Endothelial cell of umbilical vein (primary cell): ENCODE data around the gene EFHC1. TPM values are rescaled to one million over a fixed set of nuclear protein-coding genes. Genes with fewer than 3 reads are reported as not detected.

Experiments used
- BruUV-seq: library from RNA; stranded (reverse); fragments of 400-500 nt; replicated peaks from 2 replicates; lab custom pipeline; 2021; lab: Mats Ljungman, UMichigan
- CTCF ChIA-PET: fragments of 300-600, 350-600 bp; sonication (Branson Sonifier 250); formaldehyde crosslinking; loops from one replicate; lab custom pipeline; 2021; ENCODE audit warnings: antibody characterized with exemption, inconsistent platforms; lab: Charles Lee
- POLR2A ChIA-PET: fragments of 300-600, 350-600 bp; sonication (Branson Sonifier 250); formaldehyde crosslinking; loops from one replicate; lab custom pipeline; 2021; ENCODE audit warnings: antibody characterized with exemption, inconsistent platforms; lab: Charles Lee
- DNase-seq: peaks from one replicate; pipeline ENCODE4 v3.0.0-alpha.2; 2011; ENCODE audit warnings: low read depth, low spot score
- FAIRE-seq: peaks from 2 replicates; lab custom pipeline; 2011; peaks lifted over from hg19 to GRCh38; lab: Jason Lieb, UNC
- H2AFZ ChIP-seq: 2 replicates; pipeline ENCODE4 v1.6.0; 2012; ENCODE audit warnings: low read depth, low read length, control low read depth, inconsistent platforms
- H3K27ac ChIP-seq: 2 replicates; pipeline ENCODE4 v1.5.1; 2011; ENCODE audit warnings: low read depth, mild to moderate bottlenecking, control low read depth, low read length, moderate library complexity; ENCODE audit not compliant: insufficient read depth
- H3K27me3 ChIP-seq, 2 experiments: 2 replicates each; pipeline versions ENCODE4 v1.6.0 to v1.6.1; 2011; ENCODE audit warnings: low read length in 2 of 2, mixed read lengths in 1 of 2; ENCODE audit not compliant: control insufficient read depth in 2 of 2, insufficient read depth in 2 of 2
- H3K36me3 ChIP-seq, 2 experiments: 2 replicates in 1 of 2; 3 replicates in 1 of 2; pipeline ENCODE4 v1.5.1; 2011; ENCODE audit warnings: low read length in 2 of 2, mild to moderate bottlenecking in 1 of 2, moderate library complexity in 1 of 2; ENCODE audit not compliant: control insufficient read depth in 2 of 2, insufficient read depth in 2 of 2; ENCODE audit errors: extremely low read depth in 1 of 2
- H3K4me1 ChIP-seq: 3 replicates; pipeline ENCODE4 v1.5.1; 2011; ENCODE audit warnings: mild to moderate bottlenecking, low read length; ENCODE audit not compliant: control insufficient read depth, insufficient read depth; ENCODE audit errors: extremely low read depth
- H3K4me2 ChIP-seq: 2 replicates; pipeline ENCODE4 v1.6.1; 2011; ENCODE audit warnings: low read length, control low read depth, mixed read lengths; ENCODE audit not compliant: insufficient read depth
- H3K4me3 ChIP-seq, 3 experiments: fragments of 200-600 bp in 1 of 3; sonication (generic), shearing (Covaris generic) in 1 of 3; replicated peaks in 1 of 3; 2 replicates each; pipeline ENCODE4 v1.5.1; 2011 to 2016; ENCODE audit warnings: control low read depth in 3 of 3, low read length in 3 of 3, mild to moderate bottlenecking in 2 of 3, inconsistent platforms in 1 of 3, low read depth in 1 of 3, moderate library complexity in 1 of 3; ENCODE audit not compliant: insufficient read depth in 1 of 3
- H3K79me2 ChIP-seq: 2 replicates; pipeline ENCODE4 v1.6.0; 2012; ENCODE audit warnings: low read length, inconsistent platforms; ENCODE audit not compliant: control insufficient read depth, insufficient read depth
- H3K9ac ChIP-seq: replicated peaks from 2 replicates; pipeline ENCODE3; 2011; ENCODE audit warnings: low read length, control low read depth; ENCODE audit not compliant: insufficient read depth; ENCODE audit errors: extremely low read depth
- H3K9me1 ChIP-seq: replicated peaks from 3 replicates; pipeline ENCODE4 v1.6.0; 2011; ENCODE audit warnings: mild to moderate bottlenecking, low read length; ENCODE audit not compliant: control insufficient read depth, insufficient read depth; ENCODE audit errors: extremely low read depth
- H3K9me3 ChIP-seq: replicated peaks from 2 replicates; pipeline ENCODE4 v1.5.1; 2012; ENCODE audit warnings: low read length, inconsistent platforms; ENCODE audit not compliant: control insufficient read depth, insufficient read depth
- H4K20me1 ChIP-seq: replicated peaks from 2 replicates; pipeline ENCODE3; 2011; ENCODE audit warnings: mild to moderate bottlenecking, low read length; ENCODE audit not compliant: control insufficient read depth, insufficient read depth; ENCODE audit errors: extremely low read depth
- EZH2 ChIP-seq: IDR thresholded peaks from 2 replicates; pipeline ENCODE4 v1.6.1; 2012; ENCODE audit warnings: borderline replicate concordance, low read depth, mild to moderate bottlenecking, moderate library complexity, low read length, inconsistent platforms; ENCODE audit not compliant: severe bottlenecking
- FOS ChIP-seq: IDR thresholded peaks from 2 replicates; pipeline ENCODE4 v1.6.1; 2011; ENCODE audit warnings: mild to moderate bottlenecking, low read length, moderate library complexity, borderline replicate concordance; ENCODE audit not compliant: insufficient read depth
- GATA2 ChIP-seq: IDR thresholded peaks from 2 replicates; pipeline ENCODE4 v1.7.0; 2011; ENCODE audit warnings: low read depth, mild to moderate bottlenecking, moderate library complexity, mixed read lengths, low read length; ENCODE audit not compliant: insufficient read length, insufficient read depth
- JUN ChIP-seq: IDR thresholded peaks from 2 replicates; pipeline ENCODE4 v1.6.1; 2011; ENCODE audit warnings: borderline replicate concordance, low read depth; ENCODE audit not compliant: insufficient read length, insufficient read depth
- MYC ChIP-seq: IDR thresholded peaks from one replicate; pipeline ENCODE4 v1.6.1; 2011; ENCODE audit warnings: mild to moderate bottlenecking, low read depth, low read length
- POLR2A ChIP-seq: IDR thresholded peaks from 2 replicates; pipeline ENCODE4 v1.6.1; 2012; ENCODE audit warnings: low read depth, mild to moderate bottlenecking, control low read depth, low read length
- POLR2AphosphoS5 ChIP-seq: IDR thresholded peaks from 2 replicates; pipeline ENCODE4 v1.6.1; 2012; ENCODE audit warnings: low read depth, mild to moderate bottlenecking, control low read depth, low read length, moderate library complexity; ENCODE audit not compliant: insufficient read depth
- dilution Hi-C: fragments of 300-500 bp; cut with MboI; formaldehyde crosslinking; loops from one replicate; pipeline ENCODE4 v1.15.0; 2019; ENCODE audit warnings: low sequenced_read_pairs; ENCODE audit not compliant: extremely low pct_ligation_motif_present
- intact Hi-C: fragments of 100-400 bp; cut with micrococcal nuclease; formaldehyde crosslinking; loops from one replicate; pipeline ENCODE4 v1.10.0; 2022
- polyA plus RNA-seq, 4 experiments: library from polyadenylated mRNA; depleted of rRNA in 3 of 4; stranded (reverse) in 3 of 4; unstranded in 1 of 4; fragments of >200 nt; gene quantifications; 2 replicates each; pipeline versions ENCODE4 v1.2.1 to v1.2.3, GENCODE V29; 2011 to 2012; ENCODE audit warnings: missing spikeins in 1 of 4
- total RNA-seq: library from RNA; stranded (reverse); gene quantifications from 2 replicates; pipeline ENCODE4 v1.2.3, GENCODE V29; 2021
- TF ChIP-seq, protein P1 (sequence below): IDR thresholded peaks from 2 replicates; pipeline ENCODE4 v1.6.1; 2011; ENCODE audit not compliant: insufficient read depth, insufficient read length
- TF ChIP-seq, protein P2 (sequence below), 2 donors: IDR thresholded peaks; 1 replicate in 1 of 2; 2 replicates in 1 of 2; pipeline ENCODE4 v1.5.1; 2011; ENCODE audit warnings: low read length in 2 of 2, mild to moderate bottlenecking in 2 of 2, moderate library complexity in 2 of 2, control low read depth in 1 of 2, inconsistent platforms in 1 of 2, low read depth in 1 of 2; ENCODE audit not compliant: insufficient read depth in 1 of 2; ENCODE audit errors: extremely low read depth in 1 of 2

Gene EFHC1
- total and polyA plus RNA-seq, 2 donors (not counting 3 experiments of a cell fraction or from before 2014, with no cell fraction given): 14.6 to 17.6 TPM

DNA sequence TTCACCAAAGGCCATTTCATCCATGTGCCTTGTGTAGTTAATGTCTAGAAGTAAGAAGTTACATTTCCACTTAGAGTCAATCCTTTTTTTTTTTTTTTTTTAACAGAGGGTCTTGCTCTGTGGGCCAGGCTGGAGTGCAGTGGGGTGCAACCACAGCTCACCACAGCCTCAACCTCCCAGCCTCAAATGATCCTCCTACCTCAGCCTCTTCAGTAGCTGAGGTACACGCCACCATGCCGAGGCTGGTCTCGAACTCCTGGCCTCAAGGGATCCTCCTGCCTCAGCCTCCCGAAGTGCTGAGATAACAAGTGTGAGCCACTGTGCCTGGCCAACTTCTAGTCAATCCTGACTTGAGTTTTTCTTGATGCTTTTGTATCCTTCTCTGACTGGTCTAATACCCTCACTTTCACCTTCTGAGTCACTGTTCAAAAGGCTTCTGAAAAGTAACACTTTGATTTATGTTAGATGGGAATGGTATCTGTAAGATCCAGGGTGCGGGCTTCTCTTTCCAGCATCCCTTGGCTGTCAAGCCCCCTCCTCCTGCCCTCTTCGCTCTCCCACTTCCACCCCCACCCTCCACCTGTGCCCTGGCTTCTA, 134.6 kb downstream of the EFHC1 start:
- peaks cover 85% of the 10 kb centered on the region for H3K79me2 ChIP-seq
- DNase-seq: no peak
- CTCF ChIA-PET: interaction anchor here (1.3 kb wide), 1 partner anchor 147 kb away, joined by 6 read pairs; no protein-coding TSS in a partner anchor

More for the DNA sequence above, 134.6 kb downstream of the EFHC1 start:
- Histone ChIP-seq H2AFZ (no peak overlapping the region), H3K36me3 (no peaks in the 10 kb centered on the region), H4K20me1 (no peaks in the 10 kb centered on the region), H3K4me1 (peaks cover 43% of the 10 kb centered on the region), H3K27ac (no peak overlapping the region), H3K4me2 (no peak overlapping the region), H3K4me3 (no peak overlapping the region), H3K9ac (no peak overlapping the region), H3K9me3 (no peaks in the 10 kb centered on the region), H3K9me1 (no peaks in the 10 kb centered on the region), H3K27me3 (no peaks in the 10 kb centered on the region)
- POLR2A ChIA-PET: interaction anchor here (0.7 kb wide), 1 partner anchor 840 kb away, joined by 5 read pairs; no protein-coding TSS in a partner anchor
- dilution Hi-C loops: no loop called here
- no peak for TF ChIP-seq GATA2
- TF ChIP-seq POLR2AphosphoS5: no peak
- no peak for TF ChIP-seq JUN
- TF ChIP-seq, protein P1, sequence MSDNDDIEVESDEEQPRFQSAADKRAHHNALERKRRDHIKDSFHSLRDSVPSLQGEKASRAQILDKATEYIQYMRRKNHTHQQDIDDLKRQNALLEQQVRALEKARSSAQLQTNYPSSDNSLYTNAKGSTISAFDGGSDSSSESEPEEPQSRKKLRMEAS: no peak
- TF ChIP-seq FOS: no peak
- TF ChIP-seq, protein P2, sequence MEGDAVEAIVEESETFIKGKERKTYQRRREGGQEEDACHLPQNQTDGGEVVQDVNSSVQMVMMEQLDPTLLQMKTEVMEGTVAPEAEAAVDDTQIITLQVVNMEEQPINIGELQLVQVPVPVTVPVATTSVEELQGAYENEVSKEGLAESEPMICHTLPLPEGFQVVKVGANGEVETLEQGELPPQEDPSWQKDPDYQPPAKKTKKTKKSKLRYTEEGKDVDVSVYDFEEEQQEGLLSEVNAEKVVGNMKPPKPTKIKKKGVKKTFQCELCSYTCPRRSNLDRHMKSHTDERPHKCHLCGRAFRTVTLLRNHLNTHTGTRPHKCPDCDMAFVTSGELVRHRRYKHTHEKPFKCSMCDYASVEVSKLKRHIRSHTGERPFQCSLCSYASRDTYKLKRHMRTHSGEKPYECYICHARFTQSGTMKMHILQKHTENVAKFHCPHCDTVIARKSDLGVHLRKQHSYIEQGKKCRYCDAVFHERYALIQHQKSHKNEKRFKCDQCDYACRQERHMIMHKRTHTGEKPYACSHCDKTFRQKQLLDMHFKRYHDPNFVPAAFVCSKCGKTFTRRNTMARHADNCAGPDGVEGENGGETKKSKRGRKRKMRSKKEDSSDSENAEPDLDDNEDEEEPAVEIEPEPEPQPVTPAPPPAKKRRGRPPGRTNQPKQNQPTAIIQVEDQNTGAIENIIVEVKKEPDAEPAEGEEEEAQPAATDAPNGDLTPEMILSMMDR (IDR thresholded peaks at IDR 0.05; ENCODE audit: extremely low read depth in 1 of 2, insufficient read depth in 1 of 2, low read depth in 1 of 2, low read length in 2 of 2): no peak
- TF ChIP-seq EZH2: no peak
- no peak for TF ChIP-seq POLR2A
- no peak for TF ChIP-seq MYC
- no TSS peak for BruUV-seq
- no peak for FAIRE-seq
- intact Hi-C loops: no loop called here
